GM23338 (cell line): ENCODE data around the gene CCDC149. TPM values are rescaled to one million over a fixed set of nuclear protein-coding genes. Genes with fewer than 3 reads are reported as not detected.

ENCODE experiments used
- ATAC-seq: fragments of 200-7000 bp; cut with Tn5 transposase; 3 replicates; pipeline ENCODE4 v1.9.1; 2020
- DNase-seq: peaks from one replicate; pipeline ENCODE4 v3.0.0-alpha.2; 2015; ENCODE audit warnings: low spot score
- H2AFZ ChIP-seq: fragments of 200-600 bp; sonication (generic); 2 replicates; pipeline ENCODE4 v1.8.0; 2016; ENCODE audit warnings: antibody characterized with exemption, mild to moderate bottlenecking, moderate library complexity
- H3F3A ChIP-seq: fragments of 200-600 bp; sonication (generic); replicated peaks from 2 replicates; pipeline ENCODE4 v1.8.0; 2017; ENCODE audit warnings: antibody characterized with exemption, mixed run types, low read depth
- H3K27ac ChIP-seq: fragments of 200-600 bp; sonication (generic); 2 replicates; pipeline ENCODE4 v1.6.1; 2016; ENCODE audit warnings: low read depth
- H3K27me3 ChIP-seq: fragments of 200-600 bp; sonication (generic); 2 replicates; pipeline ENCODE4 v1.8.0; 2016; ENCODE audit warnings: mild to moderate bottlenecking, mixed run types, moderate library complexity; ENCODE audit not compliant: insufficient read depth
- H3K36me3 ChIP-seq: fragments of 200-600 bp; sonication (generic); 2 replicates; pipeline ENCODE4 v1.8.0; 2016; ENCODE audit warnings: mild to moderate bottlenecking; ENCODE audit not compliant: insufficient read depth
- H3K4me1 ChIP-seq: fragments of 200-600 bp; sonication (generic); 2 replicates; pipeline ENCODE4 v1.8.0; 2016; ENCODE audit warnings: mild to moderate bottlenecking, moderate library complexity; ENCODE audit not compliant: insufficient read depth
- H3K4me2 ChIP-seq: fragments of 200-600 bp; sonication (generic); 2 replicates; pipeline ENCODE4 v1.7.1; 2017; ENCODE audit warnings: mixed run types
- H3K4me3 ChIP-seq: fragments of 200-600 bp; sonication (generic); 2 replicates; pipeline ENCODE4 v1.6.1; 2016; ENCODE audit warnings: mixed run types
- H3K79me2 ChIP-seq: fragments of 200-600 bp; sonication (generic); replicated peaks from 2 replicates; pipeline ENCODE4 v1.8.0; 2017; ENCODE audit warnings: mild to moderate bottlenecking; ENCODE audit not compliant: insufficient read depth
- H3K9me2 ChIP-seq: fragments of 200-600 bp; sonication (generic); 2 replicates; pipeline ENCODE4 v1.8.0; 2017; ENCODE audit not compliant: insufficient read depth
- H4K20me1 ChIP-seq: fragments of 200-600 bp; sonication (generic); replicated peaks from 2 replicates; pipeline ENCODE4 v1.8.0; 2017; ENCODE audit warnings: mild to moderate bottlenecking; ENCODE audit not compliant: insufficient read depth
- H3K27ac Mint-ChIP-seq: 2 replicates; pipeline ENCODE4 v1.8.0; 2020; ENCODE audit warnings: inconsistent platforms, mild to moderate bottlenecking, moderate library complexity, mixed read lengths
- H3K27me3 Mint-ChIP-seq: 3 replicates; pipeline ENCODE4 v1.8.0; 2022; ENCODE audit warnings: low read depth, mild to moderate bottlenecking, moderate library complexity, mixed read lengths, inconsistent platforms; ENCODE audit not compliant: insufficient read depth, poor library complexity
- H3K36me3 Mint-ChIP-seq: 3 replicates; pipeline ENCODE4 v1.8.0; 2021; ENCODE audit warnings: low read depth, mild to moderate bottlenecking, inconsistent platforms, moderate library complexity, mixed read lengths
- H3K4me1 Mint-ChIP-seq: 3 replicates; pipeline ENCODE4 v1.8.0; 2020; ENCODE audit warnings: mild to moderate bottlenecking, inconsistent platforms, mixed read lengths
- H3K4me3 Mint-ChIP-seq: 3 replicates; pipeline ENCODE4 v1.8.0; 2021; ENCODE audit warnings: moderate library complexity, mild to moderate bottlenecking, inconsistent platforms, mixed read lengths
- H3K9me3 Mint-ChIP-seq: 3 replicates; pipeline ENCODE4 v1.8.0; 2020; ENCODE audit warnings: moderate library complexity, mild to moderate bottlenecking, inconsistent platforms, mixed read lengths
- CREB1 ChIP-seq: fragments of 250-450 bp; sonication (Bioruptor Pico); IDR thresholded peaks from 2 replicates; pipeline ENCODE4 v1.5.0; 2020; ENCODE audit warnings: low read depth, mild to moderate bottlenecking, moderate library complexity
- EZH2 ChIP-seq: fragments of 200-600 bp; sonication (generic); IDR thresholded peaks from one replicate; pipeline ENCODE4 v1.8.0; 2017; ENCODE audit warnings: antibody characterized with exemption, mild to moderate bottlenecking, low read depth; ENCODE audit not compliant: unreplicated experiment
- EZH2phosphoT487 ChIP-seq: fragments of 200-600 bp; sonication (generic); IDR thresholded peaks from one replicate; pipeline ENCODE4 v1.8.1; 2018; ENCODE audit warnings: antibody characterized with exemption; ENCODE audit not compliant: unreplicated experiment
- JUNB ChIP-seq: IDR thresholded peaks from one replicate; pipeline ENCODE4 v1.6.1; 2016; ENCODE audit warnings: antibody characterized with exemption; ENCODE audit not compliant: unreplicated experiment
- POLR2AphosphoS5 ChIP-seq: IDR thresholded peaks from 2 replicates; pipeline ENCODE4 v1.6.1; 2016; ENCODE audit warnings: antibody characterized with exemption, low read depth
- REST ChIP-seq: IDR thresholded peaks from one replicate; pipeline ENCODE4 v1.6.1; 2018; ENCODE audit warnings: antibody characterized with exemption; ENCODE audit not compliant: unreplicated experiment
- STAT1 ChIP-seq: IDR thresholded peaks from one replicate; pipeline ENCODE4 v1.6.1; 2016; ENCODE audit warnings: antibody characterized with exemption; ENCODE audit not compliant: unreplicated experiment
- ZNF114 ChIP-seq: fragments of 250-450 bp; sonication (Bioruptor Pico); IDR thresholded peaks from 2 replicates; pipeline ENCODE4 v1.5.0; 2020; ENCODE audit warnings: mild to moderate bottlenecking, moderate library complexity
- ZNF331 ChIP-seq: fragments of 250-450 bp; sonication (Bioruptor Pico); IDR thresholded peaks from 2 replicates; pipeline ENCODE4 v1.5.0; 2020; ENCODE audit warnings: low read depth, mild to moderate bottlenecking, moderate library complexity
- ZNF462 ChIP-seq: fragments of 250-450 bp; sonication (Bioruptor Pico); IDR thresholded peaks from 2 replicates; pipeline ENCODE4 v1.5.0; 2020; ENCODE audit warnings: mild to moderate bottlenecking, moderate library complexity
- polyA plus RNA-seq: library from polyadenylated mRNA; unstranded; fragments of >200 nt; fragmentation: Nextera tagmentation; extraction: Ambion mirVana; gene quantifications from 2 replicates; pipeline ENCODE4 v1.2.1, GENCODE V29; 2016
- total RNA-seq: library from RNA; depleted of rRNA; stranded (reverse); fragments of >200 nt; shearing (Covaris generic); gene quantifications from 2 replicates; pipeline ENCODE4 v1.2.3, GENCODE V29; 2014
- TF ChIP-seq, protein P1 (sequence below): IDR thresholded peaks from 2 replicates; pipeline ENCODE4 v1.6.1; 2016; ENCODE audit warnings: antibody characterized with exemption

CCDC149 gene
- total and polyA plus RNA-seq, 2 experiments from 2014 or later: 2.6 to 6.4 TPM

GRCh38 chr4:24956091-24956490, 43.2 kb upstream of the CCDC149 start:
- Histone ChIP-seq H3K27me3 (no peaks in the 10 kb centered on the region), H2AFZ (no peak overlapping the region), H3K9me2 (no peaks in the 10 kb centered on the region), H3K4me1 (peaks cover 4% of the 10 kb centered on the region), H3F3A (no peaks in the 10 kb centered on the region), H3K27ac (no peak overlapping the region), H3K4me2 (0 out of 2 replicates have a peak overlapping the region, but pooled peaks have one; percentile 24), H3K79me2 (no peaks in the 10 kb centered on the region), H3K36me3 (no peaks in the 10 kb centered on the region), H3K4me3 (no peak overlapping the region), H4K20me1 (no peaks in the 10 kb centered on the region)
- TF ChIP-seq CREB1 (CRISPR knock-in tag): no peak
- no peak for TF ChIP-seq EZH2
- no peak for TF ChIP-seq REST
- TF ChIP-seq STAT1: no peak
- TF ChIP-seq JUNB: no peak
- no peak for TF ChIP-seq ZNF462 (CRISPR knock-in tag)
- TF ChIP-seq, protein P1, sequence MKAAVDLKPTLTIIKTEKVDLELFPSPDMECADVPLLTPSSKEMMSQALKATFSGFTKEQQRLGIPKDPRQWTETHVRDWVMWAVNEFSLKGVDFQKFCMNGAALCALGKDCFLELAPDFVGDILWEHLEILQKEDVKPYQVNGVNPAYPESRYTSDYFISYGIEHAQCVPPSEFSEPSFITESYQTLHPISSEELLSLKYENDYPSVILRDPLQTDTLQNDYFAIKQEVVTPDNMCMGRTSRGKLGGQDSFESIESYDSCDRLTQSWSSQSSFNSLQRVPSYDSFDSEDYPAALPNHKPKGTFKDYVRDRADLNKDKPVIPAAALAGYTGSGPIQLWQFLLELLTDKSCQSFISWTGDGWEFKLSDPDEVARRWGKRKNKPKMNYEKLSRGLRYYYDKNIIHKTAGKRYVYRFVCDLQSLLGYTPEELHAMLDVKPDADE: no peak
- no peak for TF ChIP-seq ZNF331 (CRISPR knock-in tag)
- TF ChIP-seq EZH2phosphoT487: no peak
- no peak for TF ChIP-seq POLR2AphosphoS5
- TF ChIP-seq ZNF114: no peak
- no peak overlapping the region for H3K4me3 Mint-ChIP-seq
- no peak overlapping the region for H3K27ac Mint-ChIP-seq
- DNase-seq (peak; percentile 16), ATAC-seq (peak; percentile 38; the same call in 1 of the 3 replicates)
- H3K9me3 Mint-ChIP-seq: peaks cover 5% of the 10 kb centered on the region; the same call in 2 of the 3 replicates
- H3K36me3 Mint-ChIP-seq: no peaks in the 10 kb centered on the region
- H3K4me1 Mint-ChIP-seq: peaks cover 7% of the 10 kb centered on the region
- H3K27me3 Mint-ChIP-seq: no peaks in the 10 kb centered on the region
